Measurements from ENCODE around the gene MEG3. TPM values are rescaled to one million over a fixed set of nuclear protein-coding genes. Genes with fewer than 3 reads are reported as not detected.

The MEG3 gene
- total and polyA plus RNA-seq, 9 of the 15 experiments (the other 6 are each of a cell fraction or from before 2014, with no cell fraction given) = 0.10 to 5.3 (median 1.0) TPM; not detected in 1

- intact Hi-C loops (cut with micrococcal nuclease) = no loop called here
- no TSS peak for BruUV-seq (replicated peaks)
- ChIA-PET CTCF (ENCODE audit: low intra/inter-chr PET ratio) (no interaction called here), POLR2A (interaction anchor here (0.7 to 1.2 kb wide), 3 partner anchors 9 to 10 kb away, joined by 3 read pairs; no protein-coding TSS in a partner anchor)
- no peak overlapping the region; a peak in 1 of 4 replicates for H3K9ac ChIP-seq (ENCODE audit: insufficient read depth in 1 of 2, low read depth in 2 of 2, low read length in 2 of 2)
- H4K20me1 ChIP-seq (replicated peaks; ENCODE audit: control insufficient read depth, insufficient read depth, low read length) = no peaks in the 10 kb centered on the region; the same call in 1 of the 2 replicates
- no peak for TF ChIP-seq E4F1 (CRISPR knock-in tag; IDR thresholded peaks at IDR 0.05; ENCODE audit: borderline replicate concordance)
- TF ChIP-seq DLX4 (CRISPR knock-in tag; IDR thresholded peaks at IDR 0.05) = no peak
- no peak for TF ChIP-seq SIX5 (IDR thresholded peaks at IDR 0.05; ENCODE audit: borderline replicate concordance in 1 of 2, insufficient read depth in 1 of 2, low read depth in 1 of 2, low read length in 2 of 2)
- TF ChIP-seq MAZ (CRISPR knock-in tag; conservative IDR thresholded peaks at IDR 0.05 in 1 of 2, IDR thresholded peaks at IDR 0.05 in 1 of 2) = no peak
- no peak for TF ChIP-seq ZNF324 (CRISPR knock-in tag; IDR thresholded peaks at IDR 0.05)
- no peak for TF ChIP-seq TRIM24 (IDR thresholded peaks at IDR 0.05)
- TF ChIP-seq PCBP2 (IDR thresholded peaks at IDR 0.05; ENCODE audit: low read depth, low read length, poor library complexity, severe bottlenecking) = no peak
- 72% methylated on average over 10 of the region's 21 CpGs for WGBS (ENCODE audit: insufficient coverage, low coverage, missing lambda C conversion rate)
- no peaks in the 10 kb centered on the region for H3K27me3 ChIP-seq (ENCODE audit: control insufficient read depth in 2 of 2, insufficient read depth in 2 of 2, low read length in 2 of 2)
- H3K9me1 ChIP-seq (ENCODE audit: control insufficient read depth, insufficient read depth, low read length) = no peaks in the 10 kb centered on the region
- peak overlapping the region; percentile 54; the same call in 1 of the 2 replicates for H2AFZ ChIP-seq (ENCODE audit: low read depth, low read length)
- peaks cover 0 to 34% of the 10 kb centered on the region in 2 experiments; a peak in 3 of 5 replicates for H3K4me1 ChIP-seq (replicated peaks in 1 of 2; ENCODE audit: control insufficient read depth in 2 of 2, insufficient read depth in 2 of 2, low read length in 2 of 2)
- H3K27ac ChIP-seq (ENCODE audit: extremely low read depth, low read depth, low read length) = no peak overlapping the region
- no peak overlapping the region for H3K4me3 ChIP-seq
- H3K36me3 ChIP-seq (ENCODE audit: control insufficient read depth, insufficient read depth, low read length) = no peaks in the 10 kb centered on the region
- H3K4me2 ChIP-seq (ENCODE audit: insufficient read depth, low read length) = no peak overlapping the region
- no peaks in the 10 kb centered on the region for H3K79me2 ChIP-seq (ENCODE audit: control insufficient read depth, insufficient read depth, low read length)
- ATAC-seq (no peak), DNase-seq (ENCODE audit: extremely low read depth in 1 of 4, low spot score in 3 of 4) (no peak), FAIRE-seq (no peak)
- in situ Hi-C loops (cut with MboI) = loop anchor here (10.0 kb wide), 1 partner anchor 176 kb away; no protein-coding TSS in a partner anchor
- H3K9me3 ChIP-seq (replicated peaks; ENCODE audit: control insufficient read depth, insufficient read depth, low read depth, low read length) = no peaks in the 10 kb centered on the region
Observed at GRCh38 chr14:100840286-100841065, 14.6 kb downstream of the MEG3 start.

Measured in K562 (cell line).